GM21447 (cell line): ENCODE results near the gene PMEPA1.

Experiments used
- ATAC-seq: cut with Tn5 transposase; IDR thresholded peaks from one replicate; pipeline ENCODE4 v1.9.1; 2021; ENCODE audit not compliant: unreplicated experiment

PMEPA1 gene

GRCh38 chr20:57679113-57679512, 30.7 kb downstream of the PMEPA1 start:
- no peak for ATAC-seq

- no peak for ATAC-seq
These were observed 31.5 kb downstream of the PMEPA1 start for GRCh38 chr20:57678340-57678739.

GRCh38 chr20:57677584-57677982, 32.2 kb downstream of the PMEPA1 start:
- ATAC-seq, result no peak

GRCh38 chr20:57676589-57677583, 32.9 kb downstream of the PMEPA1 start:
- no peak for ATAC-seq

GRCh38 chr20:57675773-57676172, 34.0 kb downstream of the PMEPA1 start:
- no peak for ATAC-seq

- ATAC-seq, result no peak
These were observed 36.8 kb downstream of the PMEPA1 start for GRCh38 chr20:57672953-57673575.

GRCh38 chr20:57672164-57672563, 37.7 kb downstream of the PMEPA1 start:
- ATAC-seq, result no peak

- no peak for ATAC-seq
These were observed 38.2 kb downstream of the PMEPA1 start for GRCh38 chr20:57671662-57672061.

- no peak for ATAC-seq
These were observed 38.8 kb downstream of the PMEPA1 start for GRCh38 chr20:57671072-57671391.

- ATAC-seq, result no peak
These were observed 39.3 kb downstream of the PMEPA1 start for GRCh38 chr20:57670288-57671071.

GRCh38 chr20:57669632-57670031, 40.2 kb downstream of the PMEPA1 start:
- no peak for ATAC-seq

GRCh38 chr20:57667924-57668782, 41.7 kb downstream of the PMEPA1 start:
- no peak for ATAC-seq

- ATAC-seq, result no peak
These were observed 42.4 kb downstream of the PMEPA1 start for GRCh38 chr20:57667388-57667787.

- ATAC-seq, result no peak
These were observed 43.0 kb downstream of the PMEPA1 start for GRCh38 chr20:57666834-57667157.

- no peak for ATAC-seq
These were observed 43.5 kb downstream of the PMEPA1 start for GRCh38 chr20:57666106-57666833.

- ATAC-seq, result no peak
These were observed 44.2 kb downstream of the PMEPA1 start for GRCh38 chr20:57665589-57665971.

- no peak for ATAC-seq
These were observed 44.8 kb downstream of the PMEPA1 start for GRCh38 chr20:57664924-57665588.

- ATAC-seq, result no peak
These were observed 45.3 kb downstream of the PMEPA1 start for GRCh38 chr20:57664476-57664875.

- no peak for ATAC-seq
These were observed 45.9 kb downstream of the PMEPA1 start for GRCh38 chr20:57663681-57664451.
